Activated CD4-positive, alpha-beta T cell treated with anti-CD3 and anti-CD28 coated beads for 48 hours (primary cell): ENCODE results near the gene RPLP1.
"Not testable (repeated sequence)": the region's sequence is repeated elsewhere in the genome, so short reads cannot be mapped to it uniquely, and the experiment has no call there.

ENCODE experiments used
- DNase-seq: peaks from one replicate; pipeline ENCODE4 v3.0.0-alpha.2; 2020

The RPLP1 gene

DNA sequence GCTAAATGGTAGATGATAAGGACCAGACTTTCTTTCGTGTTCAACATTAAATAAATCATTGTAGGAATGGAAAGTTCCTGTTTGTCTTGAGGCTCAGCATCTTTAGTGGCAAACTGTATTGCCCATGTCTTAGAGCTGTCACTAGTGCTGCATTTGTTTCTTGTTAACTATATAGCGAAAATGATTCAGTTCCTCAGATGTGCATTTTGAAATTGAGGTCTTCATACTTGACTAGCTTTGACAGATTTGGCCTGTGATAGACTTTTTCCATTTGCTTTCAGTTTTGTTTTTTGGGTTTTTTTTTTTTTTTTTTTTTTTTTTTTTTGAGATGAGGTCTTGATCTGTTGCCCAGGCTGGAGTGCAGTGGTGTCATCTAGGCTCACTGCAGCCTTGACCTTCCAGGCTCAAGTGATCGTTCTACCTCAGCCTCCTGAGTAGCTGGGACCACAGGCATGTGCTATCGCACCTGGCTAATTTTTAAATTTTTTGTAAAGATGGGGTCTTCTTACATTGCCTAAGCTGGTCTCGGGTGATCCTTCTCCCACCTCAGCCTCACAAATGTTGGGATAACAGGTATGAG, 9.5 kb upstream of the RPLP1 start:
- no peak for DNase-seq

DNA sequence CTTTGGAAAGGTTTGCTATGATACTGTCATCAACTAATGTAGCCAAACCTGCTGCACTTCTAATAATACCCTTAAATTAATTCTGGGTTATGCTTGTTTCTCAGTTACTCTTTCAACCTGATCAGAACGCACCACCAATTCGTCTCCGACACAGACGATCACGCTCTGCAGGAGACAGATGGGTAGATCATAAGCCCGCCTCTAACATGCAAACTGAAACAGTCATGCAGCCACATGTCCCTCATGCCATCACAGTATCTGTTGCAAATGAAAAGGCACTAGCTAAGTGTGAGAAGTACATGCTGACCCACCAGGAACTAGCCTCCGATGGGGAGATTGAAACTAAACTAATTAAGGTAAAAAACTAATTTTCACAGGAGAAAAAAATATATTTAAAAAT, 7.9 kb upstream of the RPLP1 start:
- no peak for DNase-seq

DNA sequence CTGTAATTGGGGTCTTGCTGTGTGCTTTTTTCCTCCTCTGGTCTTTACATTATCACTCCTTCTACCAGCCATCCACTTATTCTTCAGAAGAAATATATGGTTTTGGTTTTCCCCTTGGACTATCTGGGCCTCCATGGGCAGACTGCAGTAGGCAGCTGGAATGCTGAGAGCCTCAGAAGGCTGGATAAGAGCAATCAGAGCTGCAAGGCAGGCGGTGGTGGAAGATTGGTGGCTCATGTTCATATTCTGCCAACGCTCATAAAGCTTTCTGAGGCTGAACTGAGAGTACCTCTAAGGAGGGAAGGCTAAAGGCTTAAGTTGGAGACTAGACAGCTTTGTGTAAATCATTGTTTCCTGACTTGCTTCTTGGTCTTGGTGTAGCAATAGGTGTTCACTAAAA, 5.7 kb upstream of the RPLP1 start:
- no peak for DNase-seq

DNA sequence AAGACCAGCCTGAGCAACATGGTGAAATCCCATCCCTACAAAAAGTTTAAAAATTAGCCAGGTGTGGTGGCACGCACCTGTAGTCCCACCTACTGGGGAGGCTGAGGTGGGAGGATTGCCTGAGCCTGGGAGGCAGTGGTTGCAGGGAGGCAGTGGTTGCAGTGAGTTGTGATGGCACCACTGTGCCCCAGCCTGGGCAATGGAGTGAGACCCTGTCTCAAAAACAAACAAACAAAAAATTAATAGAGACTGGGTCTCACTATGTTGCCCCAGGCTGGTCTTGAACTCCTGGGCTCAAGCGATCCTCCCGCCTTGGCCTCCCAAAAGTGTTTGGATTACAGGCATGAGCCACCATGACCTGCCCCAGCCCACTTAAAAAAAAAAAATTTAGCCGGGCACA, 2.4 kb upstream of the RPLP1 start:
- not testable (repeated sequence) for DNase-seq

DNA sequence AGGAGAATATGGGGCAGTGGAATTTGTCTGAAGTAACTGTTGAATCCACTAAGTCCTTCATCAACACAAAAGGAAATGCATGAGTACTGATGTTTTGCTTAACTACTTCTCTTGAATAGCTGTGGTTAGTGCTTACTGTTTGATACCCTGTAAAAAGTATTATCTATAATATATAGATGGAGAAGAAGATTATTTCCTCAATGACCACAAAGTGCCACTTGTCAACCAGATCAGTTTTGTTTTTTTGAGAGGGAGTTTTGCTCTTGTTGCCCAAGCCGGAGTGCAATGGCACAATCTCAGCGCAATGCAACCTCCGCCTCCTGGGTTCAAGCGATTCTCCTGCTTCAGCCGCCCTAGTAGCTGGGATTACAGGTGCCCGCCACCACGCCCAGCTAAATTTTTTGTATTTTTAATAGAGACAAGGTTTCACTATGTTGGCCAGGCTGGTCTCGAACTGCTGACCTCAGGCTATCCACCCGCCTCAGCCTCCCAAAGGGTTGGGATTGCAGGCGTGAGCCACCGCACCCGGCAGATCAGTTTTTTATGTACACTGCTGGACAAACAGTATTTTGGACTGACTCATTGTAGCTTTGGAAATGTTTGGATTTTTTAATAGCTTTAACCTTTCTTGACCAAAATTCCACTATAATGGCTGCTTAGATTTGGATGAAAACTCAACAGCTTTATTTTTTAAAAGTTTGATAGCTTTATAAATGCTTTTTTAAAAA, 1.5 kb upstream of the RPLP1 start:
- no peak for DNase-seq

DNA sequence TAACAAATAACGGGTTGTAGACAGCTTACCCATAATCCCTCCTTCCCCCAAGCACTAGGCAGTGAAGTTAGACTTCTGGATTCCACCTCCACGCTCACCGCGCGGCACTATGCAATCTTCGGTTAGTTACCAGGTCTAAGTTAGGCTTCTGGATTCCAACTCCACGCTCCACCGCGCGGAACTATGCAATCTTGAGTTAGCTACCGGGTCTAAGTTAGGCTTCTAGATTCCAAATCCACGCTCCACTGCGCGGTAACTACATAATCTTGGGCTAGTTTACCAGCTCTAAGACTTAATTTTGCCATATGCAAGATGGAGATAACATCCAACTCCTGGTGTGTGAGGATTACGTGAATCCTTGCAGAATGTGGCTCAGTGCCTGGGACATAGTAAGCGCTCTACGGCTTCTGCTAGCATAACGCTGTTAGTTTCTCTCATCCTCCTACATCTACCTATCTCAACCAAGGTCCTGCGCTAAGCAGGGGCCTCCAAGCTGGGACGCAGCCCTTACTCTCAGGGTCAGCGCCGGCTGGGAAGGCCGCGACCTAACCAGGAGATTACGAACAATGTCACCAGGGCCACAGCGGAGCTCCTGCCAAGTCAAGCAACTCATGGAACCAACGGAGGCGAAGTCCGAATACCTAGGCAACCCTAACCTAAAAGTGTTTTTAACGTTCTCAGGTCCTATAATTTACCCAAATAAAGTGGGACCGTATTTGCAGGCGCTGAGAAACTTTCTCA, 497 bp upstream of the RPLP1 start:
- DNase-seq = peak; percentile 49

DNA sequence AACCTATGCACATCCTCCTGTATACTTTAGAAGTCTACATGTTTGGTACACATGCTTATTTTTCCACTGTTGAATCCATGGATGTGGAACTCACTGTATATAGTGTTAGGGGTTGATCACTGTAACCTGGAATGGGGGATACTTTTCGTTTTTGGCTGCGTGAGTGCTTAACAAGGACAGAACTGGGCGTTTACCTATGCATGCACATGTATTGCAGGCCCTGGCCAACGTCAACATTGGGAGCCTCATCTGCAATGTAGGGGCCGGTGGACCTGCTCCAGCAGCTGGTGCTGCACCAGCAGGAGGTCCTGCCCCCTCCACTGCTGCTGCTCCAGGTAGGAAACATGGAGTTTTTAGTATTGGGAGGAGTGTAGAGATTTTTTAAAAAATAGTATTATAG, 2.3 kb downstream of the RPLP1 start:
- no peak for DNase-seq

DNA sequence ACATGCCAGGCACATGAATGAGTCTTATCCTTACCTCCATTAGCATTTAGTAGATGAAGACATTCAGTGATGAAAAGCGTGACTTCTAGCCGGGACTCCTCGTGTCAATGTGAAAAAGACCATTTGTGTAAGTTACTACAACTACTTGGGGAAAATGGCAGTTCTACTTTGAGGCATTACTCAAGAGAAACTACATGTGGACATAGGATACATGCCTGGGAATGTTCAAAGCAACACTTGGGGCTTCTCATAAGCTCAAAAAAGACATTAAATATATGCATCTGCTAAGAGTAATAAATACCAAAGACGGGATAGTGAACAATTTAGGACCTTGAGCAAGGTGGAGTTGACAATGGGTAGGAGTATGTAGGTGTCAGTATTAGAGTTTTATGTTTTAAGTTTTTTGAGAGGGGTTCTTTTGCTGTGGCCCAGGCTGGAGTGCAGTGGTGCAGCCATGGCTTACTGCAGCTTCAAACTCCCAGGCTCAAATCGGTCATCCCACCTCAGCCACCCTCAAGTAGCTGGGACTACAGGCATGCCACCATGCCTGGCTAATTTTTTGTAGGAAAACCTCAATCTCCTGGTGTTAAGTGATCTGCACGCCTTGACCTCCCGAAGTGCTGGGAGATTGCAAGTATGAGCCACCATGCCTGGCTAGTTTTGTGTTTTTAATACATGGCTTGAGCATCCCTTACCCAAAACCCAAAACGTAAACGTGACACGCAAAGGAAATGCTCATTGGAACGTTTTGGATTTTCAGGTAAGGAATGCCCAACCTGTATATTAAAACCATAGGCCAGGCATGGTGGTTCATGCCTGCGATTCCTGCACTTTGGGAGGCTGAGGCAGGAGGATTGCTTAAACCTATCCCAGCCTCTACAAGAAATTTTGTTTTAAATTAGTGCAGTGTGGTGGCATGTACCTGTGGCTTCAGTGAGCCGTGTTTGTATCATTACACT, 3.9 kb downstream of the RPLP1 start:
- DNase-seq = no peak

DNA sequence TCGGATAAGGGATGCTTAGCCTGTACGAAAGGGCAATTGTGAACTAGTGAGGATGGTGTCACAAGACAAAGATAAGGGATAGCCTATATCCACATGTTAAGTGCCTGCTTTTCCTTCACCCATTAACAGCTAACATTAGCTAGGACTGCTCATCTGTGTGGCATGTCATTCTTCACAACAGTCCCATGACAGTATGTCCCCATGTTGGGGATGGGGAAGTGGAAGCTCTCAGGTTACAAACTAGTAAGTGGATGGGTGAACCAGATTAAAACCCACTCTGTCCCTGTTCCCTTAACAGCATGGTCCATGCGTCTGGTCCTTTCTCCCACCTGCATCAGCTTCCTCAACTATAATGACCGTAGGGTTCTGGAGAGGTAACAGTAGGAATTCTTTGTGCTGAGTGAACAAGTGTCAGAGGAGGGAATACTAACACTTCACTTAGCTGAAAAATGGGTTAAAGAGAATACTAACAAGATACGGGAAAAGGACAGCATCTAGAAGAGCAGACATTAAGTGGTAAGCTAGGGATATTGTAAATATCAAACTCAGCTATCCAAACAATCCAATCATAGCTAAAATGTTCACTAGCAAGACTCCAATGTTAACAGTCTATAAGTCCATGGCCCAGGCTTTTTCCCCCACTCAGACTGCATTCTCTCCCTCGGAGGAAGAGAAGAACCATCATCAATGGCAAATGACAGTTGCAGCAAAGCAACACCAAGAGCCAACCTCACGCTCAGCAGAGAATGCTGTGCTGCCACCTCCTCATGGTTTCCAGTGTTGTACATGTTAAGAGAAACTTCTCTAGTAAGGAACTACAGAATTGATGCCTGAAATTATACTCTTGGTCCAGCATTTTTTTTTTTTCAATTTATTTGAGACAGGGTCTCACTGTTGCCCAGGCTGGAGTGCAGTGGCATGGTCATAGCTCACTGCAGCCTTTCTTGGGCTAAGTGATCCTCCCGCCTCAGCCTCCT, 5.0 kb downstream of the RPLP1 start:
- DNase-seq = no peak

DNA sequence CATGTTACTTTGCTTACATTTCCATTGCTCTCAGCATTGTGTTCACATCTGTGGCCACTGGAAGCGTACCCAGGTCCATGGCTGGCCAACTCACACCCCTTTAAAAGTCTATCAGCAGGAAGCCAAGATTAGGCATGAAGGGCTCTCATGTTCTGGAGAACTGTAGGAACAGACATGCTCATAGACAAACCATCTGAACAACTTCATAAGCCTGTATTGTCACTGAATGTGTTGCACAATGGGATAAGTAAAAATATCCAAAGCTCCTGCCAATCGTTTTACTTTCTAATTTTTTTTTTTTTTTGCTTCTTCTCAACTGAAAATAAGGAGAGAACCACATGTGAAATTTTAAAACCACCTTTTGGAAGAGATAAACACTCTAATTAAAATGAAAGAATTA, 6.4 kb downstream of the RPLP1 start:
- DNase-seq = no peak

DNA sequence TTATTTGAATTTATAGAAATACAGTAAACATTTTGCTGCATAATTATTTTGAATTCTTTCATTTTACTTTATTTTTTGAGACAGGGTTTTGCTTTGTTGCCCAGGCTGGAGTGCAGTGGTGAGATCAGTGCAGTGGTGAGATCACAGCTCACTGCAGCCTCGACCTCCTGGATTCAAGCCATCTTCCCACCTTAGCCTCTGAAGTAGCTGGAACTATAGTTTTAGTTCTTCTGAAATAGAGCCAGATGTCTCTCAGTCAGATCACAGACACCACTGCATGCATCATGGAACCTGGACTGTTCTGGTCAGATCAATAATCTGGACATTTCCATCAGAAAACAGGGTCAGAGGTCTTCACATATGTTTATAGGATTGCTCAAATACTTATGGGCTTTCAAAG, 7.9 kb downstream of the RPLP1 start:
- no peak for DNase-seq

DNA sequence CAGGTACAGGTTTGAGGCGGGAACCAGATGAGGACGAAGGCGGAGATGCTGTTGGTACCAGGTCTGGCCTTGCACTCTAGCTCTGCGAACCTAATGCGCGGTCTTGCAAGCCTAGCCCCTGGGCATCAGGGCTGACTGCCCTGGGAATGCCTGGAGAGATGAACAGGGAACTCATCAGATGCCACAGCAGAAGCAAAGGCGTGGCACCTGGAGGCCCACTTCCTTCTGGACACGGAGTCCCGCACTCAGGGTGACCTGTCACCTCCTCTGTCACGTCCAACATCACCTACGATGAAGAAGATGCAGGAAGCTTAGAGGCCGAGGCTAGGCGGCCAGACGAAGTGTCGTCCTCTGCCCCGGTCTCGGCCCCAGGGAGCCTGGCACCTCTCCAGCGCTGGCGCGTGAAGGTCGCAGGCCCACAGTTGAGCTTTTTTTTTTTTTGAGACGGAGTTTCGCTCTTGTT, 9.4 kb downstream of the RPLP1 start:
- no peak for DNase-seq

DNA sequence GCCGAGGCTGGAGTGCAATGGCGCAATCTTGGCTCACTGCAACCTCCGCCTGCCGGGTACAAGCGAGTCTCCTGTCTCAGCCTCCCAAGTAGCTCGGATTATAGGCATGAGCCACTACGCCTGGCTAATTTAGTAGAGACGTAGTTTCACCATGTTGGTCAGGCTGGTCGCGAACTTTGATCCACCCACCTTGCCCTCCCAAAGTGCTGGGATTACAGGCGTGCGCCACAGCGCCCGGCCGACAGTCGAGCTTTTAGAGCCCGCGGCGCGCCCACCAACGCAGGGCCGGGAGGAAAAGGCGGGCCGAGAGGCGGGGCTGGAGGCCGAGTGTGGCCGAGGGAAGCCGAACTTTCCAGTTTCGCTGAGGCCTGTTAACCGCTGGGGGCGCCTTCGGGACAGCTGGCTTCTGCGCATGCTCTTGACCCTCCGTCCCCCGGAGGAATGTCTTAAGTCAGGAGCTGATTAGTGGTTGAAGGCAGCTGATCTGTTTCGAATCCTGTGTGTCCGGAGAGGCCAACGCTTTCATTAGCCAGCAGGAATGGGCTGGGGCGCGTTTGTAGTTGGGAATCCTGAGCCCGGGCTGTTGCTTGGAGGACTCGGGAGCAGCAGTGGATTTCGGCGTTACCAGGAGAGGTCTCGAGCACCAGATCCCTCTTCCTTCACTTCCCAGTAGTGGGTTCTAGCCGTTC, 10.0 kb downstream of the RPLP1 start:
- DNase-seq = peak; percentile 95

DNA sequence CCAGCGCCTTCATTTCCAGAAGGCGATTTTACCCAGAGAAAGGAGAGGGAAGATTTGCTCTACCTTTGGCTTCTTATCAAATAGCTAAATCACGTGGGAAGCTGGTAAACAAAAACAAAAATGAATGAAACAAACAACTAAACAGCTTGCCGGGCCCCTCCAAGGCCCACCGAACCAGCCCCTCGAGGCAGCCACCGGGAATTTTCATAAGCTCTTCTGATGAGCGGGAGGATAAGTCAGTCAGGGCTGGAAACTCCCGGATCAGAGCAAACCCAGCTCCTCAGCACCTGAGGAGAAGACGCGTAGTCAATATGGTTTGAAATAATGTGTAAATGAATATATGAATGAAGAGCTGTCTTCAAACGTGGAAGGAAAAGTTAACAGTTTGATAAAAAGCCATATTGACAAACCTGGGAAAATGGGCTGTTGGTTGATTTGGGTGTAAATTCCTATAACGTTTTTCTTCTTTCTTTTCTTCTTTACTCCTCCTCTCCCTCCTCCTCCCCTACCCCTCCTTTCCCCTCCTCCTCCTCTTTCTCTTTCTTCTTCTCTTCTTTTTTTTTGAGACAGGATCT, 10.7 kb downstream of the RPLP1 start:
- no peak for DNase-seq

DNA sequence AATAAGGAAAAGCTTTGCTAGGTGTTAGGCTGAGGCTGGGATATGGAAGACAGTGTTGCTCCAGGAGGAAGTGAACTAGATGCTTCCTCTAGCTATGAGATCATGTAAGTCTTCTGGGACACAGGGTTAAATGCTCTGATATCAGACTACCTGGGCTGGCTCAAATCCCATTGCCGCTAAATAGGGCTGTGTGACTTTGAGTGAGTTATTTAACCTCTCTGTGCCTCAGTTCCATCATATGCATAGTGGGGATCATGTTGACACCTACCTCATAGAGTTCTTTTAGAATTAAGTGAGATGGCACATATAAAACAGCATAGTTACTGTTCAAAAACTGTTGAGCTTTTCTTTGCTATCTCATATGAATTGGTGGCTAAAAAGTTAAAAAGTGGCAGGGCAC, 12.6 kb downstream of the RPLP1 start:
- no peak for DNase-seq

DNA sequence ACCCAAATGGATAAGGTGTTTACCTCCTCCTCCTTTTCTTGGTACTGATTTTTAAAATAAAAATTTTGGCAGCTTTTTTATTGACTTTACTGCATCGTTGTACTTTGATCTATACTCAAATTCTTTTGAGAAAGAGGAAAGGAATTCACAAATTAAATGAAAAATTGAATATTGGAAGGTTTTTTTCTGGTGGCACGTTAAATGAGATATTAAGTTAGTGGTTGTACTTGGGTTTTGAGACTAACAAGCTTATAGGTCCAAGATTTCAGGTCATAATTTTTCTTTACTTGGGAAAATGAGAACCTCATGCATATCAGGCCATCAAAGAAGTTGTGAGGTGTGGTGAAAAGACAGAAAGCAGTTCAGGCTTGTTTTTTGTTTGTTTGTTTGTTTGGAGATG, 14.1 kb downstream of the RPLP1 start:
- DNase-seq = no peak

DNA sequence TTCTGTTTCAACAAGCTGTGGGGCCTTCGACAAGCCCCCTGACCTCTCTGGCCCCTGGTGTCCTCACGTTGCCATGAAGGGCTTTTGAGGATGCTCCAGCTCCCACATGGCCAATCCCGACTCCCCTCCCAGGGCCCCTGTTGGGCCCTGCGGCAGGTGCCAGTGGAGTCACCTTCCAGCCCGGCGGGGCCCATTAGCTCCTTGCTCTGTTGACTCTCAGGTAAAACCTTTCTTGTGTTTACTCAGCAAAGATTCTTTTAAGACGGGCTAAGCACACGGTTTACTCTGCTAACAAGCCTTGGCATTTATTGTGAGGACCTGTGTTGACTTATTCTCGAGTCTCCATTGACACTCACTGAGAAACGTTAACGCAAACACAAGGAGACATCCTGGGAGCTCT, 15.0 kb downstream of the RPLP1 start:
- DNase-seq = no peak

DNA sequence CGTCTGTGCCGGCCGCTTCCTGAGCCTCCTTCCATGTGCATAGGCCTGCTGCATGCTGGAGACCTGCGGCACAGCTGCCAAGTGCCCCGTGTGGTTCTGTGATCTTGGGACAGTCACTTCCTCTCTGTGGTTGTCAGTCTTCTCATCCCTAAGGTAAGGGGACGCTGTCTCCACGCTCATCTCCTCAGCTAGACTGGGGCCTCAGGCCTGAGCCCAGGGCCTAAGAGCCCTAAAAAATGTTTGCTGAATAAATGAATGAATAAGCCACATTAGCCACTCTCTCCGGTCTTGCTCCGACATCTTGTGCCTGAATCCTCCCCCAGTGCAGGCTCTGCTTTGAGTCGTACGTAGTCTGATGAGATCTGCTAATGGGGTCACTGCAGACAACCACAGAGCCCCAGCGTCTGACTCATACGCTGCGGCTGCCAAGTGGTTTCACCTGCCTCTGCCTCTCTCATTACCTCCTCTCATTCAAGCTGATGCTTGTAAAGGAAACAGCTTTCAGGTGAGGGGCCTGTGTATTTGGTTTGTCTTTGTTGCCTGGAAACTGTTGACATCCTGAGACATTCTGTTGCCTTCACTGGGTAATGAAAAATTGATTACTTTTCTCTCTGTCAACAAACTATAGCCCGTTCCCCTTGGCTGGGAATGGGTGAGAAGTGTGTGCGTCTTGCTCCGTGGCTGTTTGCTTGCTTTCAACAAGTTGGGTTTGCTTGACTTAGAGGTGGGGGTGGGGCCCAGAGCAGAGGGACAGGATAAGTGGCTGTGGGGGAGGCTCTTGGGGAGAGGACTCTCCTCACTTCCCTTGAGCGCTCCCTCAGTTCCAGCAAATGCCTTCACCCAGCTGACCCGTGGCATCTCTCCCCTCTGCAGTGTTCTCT, 15.9 kb downstream of the RPLP1 start:
- DNase-seq = peak; percentile 84

DNA sequence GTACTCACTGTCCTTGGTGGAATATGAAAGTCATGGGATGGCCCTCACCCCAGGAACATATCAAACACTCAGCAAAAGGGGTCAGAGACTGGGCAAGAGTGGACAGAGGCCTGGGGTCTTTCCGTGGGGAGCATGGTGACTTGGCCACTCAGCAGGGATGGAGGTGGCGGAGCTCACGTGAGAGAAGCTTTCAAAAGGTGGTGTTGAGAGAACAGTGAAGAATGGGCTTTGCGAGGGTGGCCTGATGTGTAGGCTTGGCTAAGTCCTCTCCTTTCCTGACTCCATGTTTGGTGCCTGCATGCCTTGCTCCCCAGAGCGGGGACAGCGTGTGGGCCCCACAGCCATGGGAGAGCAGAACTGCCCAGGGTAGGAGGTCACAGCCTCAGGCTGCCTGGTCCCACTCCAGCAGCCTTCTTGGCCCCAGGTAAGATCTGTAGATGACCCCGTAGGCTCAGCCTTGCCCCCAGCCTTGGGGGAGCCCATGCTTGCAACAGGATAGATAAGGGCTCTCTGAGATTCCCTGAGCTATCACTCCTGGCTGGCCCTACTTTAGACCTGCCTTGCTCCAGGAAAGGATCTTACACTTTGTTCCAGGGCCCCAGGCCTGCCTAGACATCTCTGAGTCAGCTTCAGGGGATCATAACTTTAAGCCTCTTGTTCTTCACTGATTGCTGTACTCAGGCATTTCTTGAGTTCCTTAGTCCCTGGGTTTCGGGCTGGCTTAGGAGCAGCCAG, 17.0 kb downstream of the RPLP1 start:
- no peak for DNase-seq
